GM13977 (cell line): Measurements from ENCODE around the gene AGBL1.

ENCODE experiments used
- DNase-seq: peaks from one replicate; pipeline ENCODE4 v3.0.0; 2012; ENCODE audit warnings: low spot score
- in situ Hi-C: fragments of 300-500 bp; cut with MboI; formaldehyde crosslinking; loops from one replicate; pipeline ENCODE4 v1.12.0; 2022; ENCODE audit warnings: low sequenced_read_pairs, low pct_unique_long_range_greater_than_20kb, mixed read lengths, inconsistent platforms; ENCODE audit not compliant: unreplicated experiment
- TF ChIP-seq, protein P1 (sequence below): IDR thresholded peaks from 2 replicates; pipeline ENCODE4 v1.5.1; 2012; ENCODE audit warnings: mild to moderate bottlenecking, control low read depth; ENCODE audit not compliant: insufficient read depth; ENCODE audit errors: extremely low read depth, missing control alignments

AGBL1 gene

DNA sequence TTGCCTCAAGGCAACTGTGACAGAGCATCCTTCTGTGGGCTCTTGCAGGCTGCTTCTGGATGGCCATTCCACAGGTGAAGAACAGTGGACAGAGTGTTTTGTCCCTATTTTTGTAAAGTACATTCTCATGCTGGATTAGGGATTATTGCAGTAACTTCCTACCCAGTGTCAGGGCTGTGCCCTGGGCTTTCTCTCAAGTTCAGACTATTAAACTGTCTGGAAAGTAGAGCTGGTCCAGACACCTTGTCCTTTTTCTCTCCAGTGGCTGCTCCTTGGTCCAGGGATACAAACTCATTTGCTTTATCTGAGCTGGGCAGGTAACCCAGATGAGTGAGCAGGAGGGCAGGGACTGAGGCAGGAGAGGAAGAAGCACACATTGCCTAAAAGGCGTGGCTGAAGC lies 37.4 kb upstream of the AGBL1 start:
- DNase-seq = no peak
- TF ChIP-seq, protein P1, sequence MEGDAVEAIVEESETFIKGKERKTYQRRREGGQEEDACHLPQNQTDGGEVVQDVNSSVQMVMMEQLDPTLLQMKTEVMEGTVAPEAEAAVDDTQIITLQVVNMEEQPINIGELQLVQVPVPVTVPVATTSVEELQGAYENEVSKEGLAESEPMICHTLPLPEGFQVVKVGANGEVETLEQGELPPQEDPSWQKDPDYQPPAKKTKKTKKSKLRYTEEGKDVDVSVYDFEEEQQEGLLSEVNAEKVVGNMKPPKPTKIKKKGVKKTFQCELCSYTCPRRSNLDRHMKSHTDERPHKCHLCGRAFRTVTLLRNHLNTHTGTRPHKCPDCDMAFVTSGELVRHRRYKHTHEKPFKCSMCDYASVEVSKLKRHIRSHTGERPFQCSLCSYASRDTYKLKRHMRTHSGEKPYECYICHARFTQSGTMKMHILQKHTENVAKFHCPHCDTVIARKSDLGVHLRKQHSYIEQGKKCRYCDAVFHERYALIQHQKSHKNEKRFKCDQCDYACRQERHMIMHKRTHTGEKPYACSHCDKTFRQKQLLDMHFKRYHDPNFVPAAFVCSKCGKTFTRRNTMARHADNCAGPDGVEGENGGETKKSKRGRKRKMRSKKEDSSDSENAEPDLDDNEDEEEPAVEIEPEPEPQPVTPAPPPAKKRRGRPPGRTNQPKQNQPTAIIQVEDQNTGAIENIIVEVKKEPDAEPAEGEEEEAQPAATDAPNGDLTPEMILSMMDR = no peak
- in situ Hi-C loops = no loop called here

DNA sequence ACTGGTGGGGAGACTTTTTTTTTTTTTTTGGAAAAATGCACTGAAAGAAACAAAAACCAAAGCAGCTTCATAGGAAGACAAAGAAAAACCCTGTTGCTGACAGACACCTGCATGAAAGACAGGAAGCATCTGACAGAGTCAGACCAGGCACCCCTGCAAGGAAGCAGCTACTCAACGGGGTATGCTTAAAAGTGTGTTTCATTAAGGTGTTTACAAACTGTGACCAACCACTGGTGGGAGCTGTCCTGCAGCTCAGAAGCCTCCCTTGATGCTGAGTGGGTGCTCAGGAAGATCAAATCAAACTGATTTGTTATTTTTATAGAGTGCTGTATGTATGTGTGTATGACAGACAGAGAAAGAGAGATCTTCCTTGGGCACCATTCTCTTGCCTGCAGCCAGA lies 34.7 kb upstream of the AGBL1 start:
- in situ Hi-C loops = no loop called here
- no peak for DNase-seq
- TF ChIP-seq, protein P1 = no peak

DNA sequence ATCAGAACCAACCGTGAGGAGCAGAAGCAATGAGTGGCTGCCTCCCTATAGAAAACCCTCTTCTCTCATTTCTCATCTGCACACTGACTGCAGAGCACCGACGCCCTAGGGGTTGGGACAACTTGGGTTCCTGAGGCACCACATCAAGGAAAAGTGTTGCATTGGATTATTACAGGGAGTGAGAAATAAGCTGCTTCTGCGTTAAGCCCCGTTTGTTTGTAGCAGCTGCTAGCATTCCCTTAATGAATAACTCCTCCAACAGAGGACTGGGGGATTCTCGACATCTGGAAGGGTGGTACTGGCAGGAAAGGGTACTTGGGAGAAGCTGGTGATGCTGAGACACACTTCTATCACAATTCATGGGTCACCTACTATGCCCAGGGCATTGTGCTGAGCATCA lies 25.3 kb upstream of the AGBL1 start:
- DNase-seq = no peak
- TF ChIP-seq, protein P1 = no peak
- in situ Hi-C loops = no loop called here

DNA sequence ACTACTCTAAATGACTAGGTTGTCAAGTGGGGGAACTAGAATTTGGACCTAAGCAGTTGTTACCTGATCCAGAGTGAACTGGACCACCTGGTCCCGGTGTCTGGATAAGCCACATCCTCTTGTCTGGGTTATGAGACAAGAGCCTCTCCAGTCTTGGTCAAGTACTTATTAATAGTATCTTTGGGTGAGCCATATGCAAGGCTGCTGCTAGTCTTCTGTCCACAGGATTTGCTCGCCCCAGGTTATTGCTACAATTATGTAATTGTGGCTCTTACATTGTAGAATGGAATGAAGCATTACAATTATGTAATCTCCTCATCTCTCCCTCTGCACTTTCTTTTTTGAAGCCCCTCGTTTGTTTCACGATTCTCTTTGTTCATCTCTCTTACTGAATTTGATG lies 24.0 kb upstream of the AGBL1 start:
- TF ChIP-seq, protein P1 = no peak
- no peak for DNase-seq
- in situ Hi-C loops = no loop called here

DNA sequence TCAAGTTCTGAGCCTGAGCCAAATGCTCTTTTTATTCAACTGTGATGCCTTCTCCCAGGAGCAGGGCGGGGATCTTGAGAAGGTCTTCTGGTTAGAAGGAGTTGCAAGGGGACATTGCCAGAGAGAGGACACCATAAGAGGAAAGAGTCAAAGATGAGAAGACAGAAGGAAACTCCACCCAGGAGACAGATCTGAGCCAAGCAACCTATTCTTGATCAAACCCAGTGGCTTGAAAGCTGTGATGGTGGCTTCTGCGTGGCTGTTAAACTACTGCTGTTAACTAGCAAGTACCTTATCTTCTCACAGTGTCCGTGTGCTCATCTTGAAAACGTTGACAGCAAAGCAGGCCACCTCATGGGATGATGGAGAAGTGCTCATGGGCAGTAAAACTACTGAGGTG lies 19.8 kb upstream of the AGBL1 start:
- TF ChIP-seq, protein P1 = no peak
- no peak for DNase-seq
- in situ Hi-C loops = no loop called here

DNA sequence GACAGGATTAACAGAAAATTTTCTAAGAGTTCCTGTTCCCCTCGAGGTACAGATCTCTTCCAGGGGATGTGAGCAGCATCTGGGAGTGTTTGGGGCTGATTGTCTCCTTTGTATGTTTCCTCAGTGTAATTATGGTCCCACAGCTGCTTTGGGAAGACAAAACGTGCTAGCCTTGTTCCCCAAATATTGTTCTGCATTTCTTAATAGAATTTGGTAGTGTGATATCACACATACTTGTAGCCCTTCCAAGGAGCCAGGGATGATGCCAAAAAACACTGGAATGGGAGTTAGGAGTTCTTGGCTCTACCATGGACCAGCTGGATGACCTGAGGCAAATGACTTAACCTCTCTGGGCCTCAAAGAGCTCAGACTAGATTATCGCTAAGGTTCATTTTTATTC lies 19.0 kb upstream of the AGBL1 start:
- in situ Hi-C loops = no loop called here

More for the DNA sequence above, 19.0 kb upstream of the AGBL1 start:
- no peak for DNase-seq
- TF ChIP-seq, protein P1 = no peak
